ENCODE measurements around the gene LGALS16. TPM values are rescaled to one million over a fixed set of nuclear protein-coding genes. Genes with fewer than 3 reads are reported as not detected.

The LGALS16 gene
- total RNA-seq, 2 experiments from 2014 or later, result not detected

DNA sequence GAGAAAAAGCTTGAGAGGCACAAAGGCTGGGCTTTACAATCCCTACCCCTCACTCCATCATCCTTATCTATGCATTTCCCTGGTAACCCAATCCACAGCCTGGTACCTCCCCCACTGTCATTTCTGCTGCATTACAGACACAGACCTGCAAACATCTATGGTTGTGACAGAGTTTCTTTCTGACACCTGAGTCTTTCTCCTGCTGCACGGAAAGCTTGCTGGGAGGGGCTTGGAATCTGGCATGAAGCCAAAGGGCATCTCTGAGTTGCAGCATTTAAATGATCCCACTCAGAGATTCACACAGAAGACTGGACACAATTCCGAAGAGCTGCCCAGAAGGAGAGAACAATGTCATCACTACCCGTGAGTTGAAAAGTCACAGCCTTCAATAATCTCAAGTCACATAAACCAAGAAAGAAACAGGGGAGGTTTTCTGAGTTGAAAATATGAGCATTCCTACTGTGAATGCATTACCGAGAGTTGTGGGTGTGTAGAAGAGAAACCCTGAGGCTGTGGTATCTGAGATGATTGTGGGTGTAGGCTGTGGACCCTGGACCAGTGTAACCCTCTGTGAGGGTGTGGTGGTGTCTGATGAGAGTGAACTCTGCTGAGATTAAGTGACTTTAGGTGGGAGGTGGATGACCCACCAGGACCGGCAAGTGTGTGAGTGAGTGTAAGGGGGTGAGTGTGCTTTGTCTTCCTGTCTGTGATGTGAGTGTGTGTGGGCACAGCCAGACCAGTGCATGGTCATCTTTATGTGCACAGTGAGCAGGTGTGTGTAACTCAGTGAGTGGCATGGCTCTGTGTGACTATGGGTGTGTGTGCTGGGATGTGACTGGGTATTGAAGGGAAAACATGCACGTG, 48.7 kb downstream of the LGALS16 start, which contains the start of gene LGALS14:
LGALS14 (plus strand) TSS at position 301 of the 864 bp plus-strand sequence; CDS start at position 349, 48 bp downstream.
- Histone ChIP-seq H3K27me3 (ENCODE audit: control insufficient read depth in 1 of 2, insufficient read depth in 2 of 2, low read length in 2 of 2) (peaks cover 0 to 3% of the 10 kb centered on the region in 2 experiments), H3K36me3 (ENCODE audit: insufficient read depth, low read length) (no peaks in the 10 kb centered on the region), H3K4me1 (ENCODE audit: insufficient read depth, low read length) (peaks cover 19% of the 10 kb centered on the region), H3K9me3 (ENCODE audit: control insufficient read depth in 1 of 2, insufficient read depth in 1 of 2, low read length in 2 of 2) (no peaks in the 10 kb centered on the region), H3K27ac (ENCODE audit: low read depth in 1 of 2, low read length in 2 of 2) (no peak within 1 kb of the TSS), H3K4me3 (ENCODE audit: low read length) (no peak within 1 kb of the TSS)
- Mint-ChIP-seq H3K9me3 (no peaks in the 10 kb centered on the region), H3K4me1 (ENCODE audit: low read depth) (peaks cover 22% of the 10 kb centered on the region), H3K4me3 (no peak within 1 kb of the TSS), H3K27me3 (peaks cover 18% of the 10 kb centered on the region), H3K27ac (no peak within 1 kb of the TSS), H3K36me3 (ENCODE audit: low read depth) (no peaks in the 10 kb centered on the region)
- ATAC-seq (ENCODE audit: poor library complexity) (no peak), DNase-seq (peak in 1 of 14 experiments; percentile 8)
- CTCF ChIA-PET, result no interaction called here
- POLR2A ChIA-PET, result no interaction called here
- intact Hi-C loops (cut with DNase I, micrococcal nuclease), result no loop called here
- TF ChIP-seq, protein P1, sequence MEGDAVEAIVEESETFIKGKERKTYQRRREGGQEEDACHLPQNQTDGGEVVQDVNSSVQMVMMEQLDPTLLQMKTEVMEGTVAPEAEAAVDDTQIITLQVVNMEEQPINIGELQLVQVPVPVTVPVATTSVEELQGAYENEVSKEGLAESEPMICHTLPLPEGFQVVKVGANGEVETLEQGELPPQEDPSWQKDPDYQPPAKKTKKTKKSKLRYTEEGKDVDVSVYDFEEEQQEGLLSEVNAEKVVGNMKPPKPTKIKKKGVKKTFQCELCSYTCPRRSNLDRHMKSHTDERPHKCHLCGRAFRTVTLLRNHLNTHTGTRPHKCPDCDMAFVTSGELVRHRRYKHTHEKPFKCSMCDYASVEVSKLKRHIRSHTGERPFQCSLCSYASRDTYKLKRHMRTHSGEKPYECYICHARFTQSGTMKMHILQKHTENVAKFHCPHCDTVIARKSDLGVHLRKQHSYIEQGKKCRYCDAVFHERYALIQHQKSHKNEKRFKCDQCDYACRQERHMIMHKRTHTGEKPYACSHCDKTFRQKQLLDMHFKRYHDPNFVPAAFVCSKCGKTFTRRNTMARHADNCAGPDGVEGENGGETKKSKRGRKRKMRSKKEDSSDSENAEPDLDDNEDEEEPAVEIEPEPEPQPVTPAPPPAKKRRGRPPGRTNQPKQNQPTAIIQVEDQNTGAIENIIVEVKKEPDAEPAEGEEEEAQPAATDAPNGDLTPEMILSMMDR (IDR thresholded peaks at IDR 0.05), result no peak

DNA sequence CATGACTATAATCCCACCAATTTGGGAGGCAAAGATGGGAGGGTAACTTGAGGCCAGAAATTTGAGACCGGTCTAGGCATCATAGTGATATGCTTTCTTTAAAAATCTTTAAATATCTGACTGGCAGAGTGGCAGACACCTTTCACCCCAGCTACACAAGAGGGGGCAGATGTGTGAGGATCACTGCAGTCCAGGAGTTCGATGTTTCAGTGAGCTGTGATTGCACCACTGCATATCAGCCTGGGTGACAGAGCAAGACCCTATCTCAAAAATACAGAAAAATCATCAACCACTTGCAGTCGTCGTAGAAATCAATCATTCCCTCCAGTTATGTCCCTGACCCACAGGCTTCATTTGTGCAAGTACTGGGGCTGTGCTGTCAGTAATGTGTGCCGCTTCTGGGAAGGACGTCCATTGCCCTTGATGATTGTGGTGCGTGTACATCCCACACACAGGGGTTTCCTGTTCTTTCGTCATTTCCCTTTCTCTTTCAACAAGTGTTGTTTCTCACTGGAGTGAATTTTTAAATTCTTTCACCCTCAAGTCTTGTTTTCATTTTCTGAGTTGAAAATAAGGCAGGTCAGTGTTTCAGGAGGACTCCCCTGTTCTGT, 50.0 kb downstream of the LGALS16 start:
- H3K27me3 Mint-ChIP-seq, result peaks cover 11% of the 10 kb centered on the region
- no peaks in the 10 kb centered on the region for H3K9me3 ChIP-seq (ENCODE audit: control insufficient read depth in 1 of 2, insufficient read depth in 1 of 2, low read length in 2 of 2)
- peak; percentile 56 for ATAC-seq (ENCODE audit: poor library complexity)
- H3K27ac Mint-ChIP-seq, result peak overlapping the region; percentile 74
- peaks cover 19% of the 10 kb centered on the region for H3K4me1 ChIP-seq (ENCODE audit: insufficient read depth, low read length)
- H3K4me1 Mint-ChIP-seq (ENCODE audit: low read depth), result peaks cover 30% of the 10 kb centered on the region
- intact Hi-C loops (cut with DNase I, micrococcal nuclease), result no loop called here
- no peak overlapping the region for H3K4me3 ChIP-seq (ENCODE audit: low read length)
- TF ChIP-seq, protein P1 (IDR thresholded peaks at IDR 0.05), result no peak
- H3K27ac ChIP-seq (ENCODE audit: low read depth in 1 of 2, low read length in 2 of 2), result no peak overlapping the region
- peak in 8 of 14 experiments; percentile 2 to 65 (median 14) for DNase-seq
- POLR2A ChIA-PET, result no interaction called here
- peaks cover 0 to 3% of the 10 kb centered on the region in 2 experiments for H3K27me3 ChIP-seq (ENCODE audit: control insufficient read depth in 1 of 2, insufficient read depth in 2 of 2, low read length in 2 of 2)
- H3K9me3 Mint-ChIP-seq, result no peaks in the 10 kb centered on the region
- no peaks in the 10 kb centered on the region for H3K36me3 Mint-ChIP-seq (ENCODE audit: low read depth)
- no peak overlapping the region for H3K4me3 Mint-ChIP-seq
- CTCF ChIA-PET, result no interaction called here
- H3K36me3 ChIP-seq (ENCODE audit: insufficient read depth, low read length), result no peaks in the 10 kb centered on the region

DNA sequence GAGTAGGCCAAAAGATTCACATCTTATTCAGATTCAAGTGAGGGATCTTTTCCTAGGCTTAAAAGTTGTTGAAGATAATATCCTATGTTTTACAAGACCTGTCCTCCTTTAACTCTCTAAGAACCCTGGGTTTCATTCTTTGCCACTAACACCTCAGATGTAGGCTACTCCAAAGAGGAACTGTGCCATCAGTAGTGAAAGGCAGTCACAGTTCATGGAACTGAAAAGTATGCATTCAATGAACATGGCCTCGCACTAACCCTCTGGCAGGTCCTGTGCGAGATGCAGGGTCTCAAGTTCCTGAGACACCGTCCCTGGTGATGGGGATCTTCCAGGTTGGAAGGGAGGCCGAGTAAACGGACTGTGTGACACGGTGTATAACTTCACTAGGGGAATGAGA, 52.9 kb downstream of the LGALS16 start:
- ATAC-seq (ENCODE audit: poor library complexity), result no peak
- TF ChIP-seq, protein P1 (IDR thresholded peaks at IDR 0.05), result no peak
- DNase-seq, result no peak
- Histone ChIP-seq H3K36me3 (ENCODE audit: insufficient read depth, low read length) (no peaks in the 10 kb centered on the region), H3K27me3 (ENCODE audit: control insufficient read depth in 1 of 2, insufficient read depth in 2 of 2, low read length in 2 of 2) (no peaks in the 10 kb centered on the region), H3K4me3 (ENCODE audit: low read length) (no peak overlapping the region), H3K4me1 (ENCODE audit: insufficient read depth, low read length) (peaks cover 19% of the 10 kb centered on the region), H3K27ac (ENCODE audit: low read depth in 1 of 2, low read length in 2 of 2) (no peak overlapping the region), H3K9me3 (ENCODE audit: control insufficient read depth in 1 of 2, insufficient read depth in 1 of 2, low read length in 2 of 2) (no peaks in the 10 kb centered on the region)
- Mint-ChIP-seq H3K4me3 (no peak overlapping the region), H3K27ac (no peak overlapping the region), H3K4me1 (ENCODE audit: low read depth) (peaks cover 37% of the 10 kb centered on the region), H3K27me3 (peaks cover 3% of the 10 kb centered on the region), H3K36me3 (ENCODE audit: low read depth) (no peaks in the 10 kb centered on the region), H3K9me3 (no peaks in the 10 kb centered on the region)
- POLR2A ChIA-PET, result no interaction called here
- CTCF ChIA-PET, result no interaction called here
- intact Hi-C loops (cut with DNase I, micrococcal nuclease), result no loop called here
